H1 (cell line): ENCODE results near the gene ADAMTS17. TPM values are rescaled to one million over a fixed set of nuclear protein-coding genes. Genes with fewer than 3 reads are reported as not detected.

Experiments used
- CTCF ChIA-PET: fragments of 300-600 bp; sonication (Branson Sonifier 250); formaldehyde crosslinking; loops from one replicate; lab custom pipeline; 2021; ENCODE audit not compliant: partially characterized antibody; lab: Charles Lee
- POLR2A ChIA-PET: fragments of 300-600 bp; sonication (Branson Sonifier 250); formaldehyde crosslinking; loops from one replicate; lab custom pipeline; 2021; ENCODE audit warnings: inconsistent platforms; ENCODE audit not compliant: partially characterized antibody; lab: Charles Lee
- DNase-seq, 2 experiments: peaks; one replicate each; pipeline versions ENCODE4 v3.0.0 to v3.0.0-alpha.2; 2010 to 2022; ENCODE audit warnings: low spot score in 2 of 2, low read depth in 1 of 2, mixed read lengths in 1 of 2
- FAIRE-seq: peaks from 2 replicates; lab custom pipeline; 2011; peaks lifted over from hg19 to GRCh38; lab: Jason Lieb, UNC
- H2AFZ ChIP-seq: 2 replicates; pipeline ENCODE4 v1.8.1; 2012; ENCODE audit warnings: low read length, inconsistent platforms
- H2AK5ac ChIP-seq: 2 replicates; pipeline ENCODE4 v1.6.1; 2013; ENCODE audit warnings: low read depth, low read length
- H2BK120ac ChIP-seq: replicated peaks from 2 replicates; pipeline ENCODE3; 2013; ENCODE audit warnings: low read depth, low read length, inconsistent platforms
- H2BK12ac ChIP-seq: 2 replicates; pipeline ENCODE4 v1.6.1; 2013; ENCODE audit warnings: low read depth, low read length
- H2BK15ac ChIP-seq: 2 replicates; pipeline ENCODE4 v1.6.1; 2013; ENCODE audit warnings: low read length
- H2BK20ac ChIP-seq: 2 replicates; pipeline ENCODE4 v1.6.1; 2013; ENCODE audit warnings: low read length
- H2BK5ac ChIP-seq: 2 replicates; pipeline ENCODE4 v1.6.1; 2013; ENCODE audit warnings: low read depth, low read length
- H3K14ac ChIP-seq: 2 replicates; pipeline ENCODE4 v1.6.1; 2013; ENCODE audit warnings: inconsistent platforms; ENCODE audit not compliant: insufficient read length
- H3K18ac ChIP-seq: 2 replicates; pipeline ENCODE4 v1.6.1; 2013; ENCODE audit warnings: low read length; ENCODE audit errors: extremely low read depth
- H3K23ac ChIP-seq: 2 replicates; pipeline ENCODE4 v1.6.1; 2013; ENCODE audit warnings: inconsistent platforms; ENCODE audit not compliant: insufficient read length
- H3K23me2 ChIP-seq: 2 replicates; pipeline ENCODE4 v1.6.1; 2013; ENCODE audit warnings: low read depth, low read length
- H3K27ac ChIP-seq: 2 replicates; pipeline ENCODE4 v1.6.1; 2011; ENCODE audit warnings: low read depth, low read length, inconsistent platforms
- H3K27me3 ChIP-seq, 4 experiments: replicated peaks in 1 of 4; 1 replicate in 1 of 4; 2 replicates in 3 of 4; pipeline versions ENCODE4 v1.6.1 to v1.8.1; 2011 to 2013; ENCODE audit warnings: low read length in 3 of 4, mild to moderate bottlenecking in 3 of 4, inconsistent platforms in 2 of 4, mixed read lengths in 2 of 4, moderate library complexity in 1 of 4; ENCODE audit not compliant: control insufficient read depth in 3 of 4, insufficient read depth in 3 of 4; ENCODE audit errors: extremely low read depth in 1 of 4
- H3K36me3 ChIP-seq, 4 experiments: 2 replicates each; pipeline versions ENCODE4 v1.6.1 to v1.8.1; 2011 to 2013; ENCODE audit warnings: mild to moderate bottlenecking in 4 of 4, low read length in 3 of 4, moderate library complexity in 2 of 4, control low read depth in 1 of 4, inconsistent platforms in 1 of 4; ENCODE audit not compliant: insufficient read depth in 4 of 4, control insufficient read depth in 2 of 4
- H3K4ac ChIP-seq: replicated peaks from 2 replicates; pipeline ENCODE3; 2013; ENCODE audit warnings: low read length, low read depth, mixed read lengths, inconsistent platforms; ENCODE audit not compliant: insufficient read length
- H3K4me1 ChIP-seq, 4 experiments: replicated peaks in 1 of 4; 1 replicate in 1 of 4; 2 replicates in 3 of 4; pipeline versions ENCODE4 v1.6.1 to v1.8.1; 2011 to 2013; ENCODE audit warnings: low read length in 3 of 4, inconsistent platforms in 2 of 4, mixed read lengths in 1 of 4; ENCODE audit not compliant: insufficient read depth in 4 of 4, control insufficient read depth in 3 of 4
- H3K4me2 ChIP-seq, 2 experiments: 2 replicates each; pipeline versions ENCODE4 v1.6.1 to v1.8.1; 2011 to 2013; ENCODE audit warnings: low read depth in 2 of 2, low read length in 2 of 2, control low read depth in 1 of 2, inconsistent platforms in 1 of 2, mild to moderate bottlenecking in 1 of 2; ENCODE audit not compliant: insufficient read depth in 1 of 2
- H3K4me3 ChIP-seq, 4 experiments: fragments of 200-600, 300-600 bp in 1 of 4; sonication (generic), shearing (Covaris generic), sonication (Bioruptor Twin) in 1 of 4; 2 replicates each; pipeline versions ENCODE4 v1.5.1 to v1.8.1; 2011 to 2016; ENCODE audit warnings: low read length in 4 of 4, low read depth in 3 of 4, control low read depth in 2 of 4, inconsistent platforms in 2 of 4, mild to moderate bottlenecking in 2 of 4, mixed read lengths in 1 of 4, moderate library complexity in 1 of 4; ENCODE audit not compliant: insufficient read depth in 2 of 4; ENCODE audit errors: extremely low read depth in 1 of 4
- H3K56ac ChIP-seq: replicated peaks from 2 replicates; pipeline ENCODE3; 2013; ENCODE audit warnings: low read depth, mild to moderate bottlenecking, mixed read lengths, low read length, inconsistent platforms; ENCODE audit not compliant: insufficient read length
- H3K79me1 ChIP-seq: 2 replicates; pipeline ENCODE4 v1.6.1; 2013; ENCODE audit warnings: low read depth, low read length, control low read depth
- H3K79me2 ChIP-seq, 2 experiments: 2 replicates each; pipeline versions ENCODE4 v1.6.1 to v1.8.1; 2012 to 2013; ENCODE audit warnings: low read length in 2 of 2, mild to moderate bottlenecking in 2 of 2, inconsistent platforms in 1 of 2; ENCODE audit not compliant: insufficient read depth in 2 of 2, control insufficient read depth in 1 of 2
- H3K9ac ChIP-seq, 4 experiments: replicated peaks in 1 of 4; 1 replicate in 1 of 4; 2 replicates in 3 of 4; pipeline versions ENCODE4 v1.6.1 to v1.8.1; 2011 to 2013; ENCODE audit warnings: low read depth in 3 of 4, low read length in 3 of 4, control low read depth in 2 of 4, mild to moderate bottlenecking in 2 of 4, moderate library complexity in 2 of 4, inconsistent platforms in 1 of 4; ENCODE audit errors: extremely low read depth in 1 of 4
- H3K9me3 ChIP-seq, 2 experiments: 2 replicates each; pipeline versions ENCODE4 v1.6.1 to v1.8.1; 2012 to 2013; ENCODE audit warnings: mild to moderate bottlenecking in 2 of 2, moderate library complexity in 2 of 2, control low read depth in 1 of 2, inconsistent platforms in 1 of 2, low read depth in 1 of 2, low read length in 1 of 2, mixed read lengths in 1 of 2; ENCODE audit not compliant: insufficient read depth in 2 of 2
- H4K20me1 ChIP-seq, 2 experiments: replicated peaks in 1 of 2; 2 replicates each; pipeline versions ENCODE3 to v1.8.1; 2011 to 2013; ENCODE audit warnings: inconsistent platforms in 2 of 2, low read length in 2 of 2, mild to moderate bottlenecking in 1 of 2; ENCODE audit not compliant: insufficient read depth in 2 of 2, control insufficient read depth in 1 of 2
- H4K5ac ChIP-seq: 2 replicates; pipeline ENCODE4 v1.6.1; 2013; ENCODE audit warnings: low read length, low read depth, mixed read lengths, inconsistent platforms; ENCODE audit not compliant: insufficient read length
- H4K8ac ChIP-seq: 2 replicates; pipeline ENCODE4 v1.8.0; 2013; ENCODE audit warnings: mild to moderate bottlenecking, moderate library complexity, low read length, inconsistent platforms; ENCODE audit not compliant: insufficient read depth; ENCODE audit errors: extremely low read depth
- H4K91ac ChIP-seq: replicated peaks from 2 replicates; pipeline ENCODE3; 2013; ENCODE audit warnings: low read length, mixed read lengths, inconsistent platforms; ENCODE audit not compliant: insufficient read length
- ASH2L ChIP-seq: fragments of 200-600, 300-600 bp; sonication (generic); IDR thresholded peaks from one replicate; pipeline ENCODE4 v1.7.1; 2017; ENCODE audit warnings: low read length
- BACH1 ChIP-seq: IDR thresholded peaks from 2 replicates; pipeline ENCODE4 v1.6.1; 2012; ENCODE audit warnings: low read length, improper control_type of control experiment
- EGR1 ChIP-seq: IDR thresholded peaks from 2 replicates; pipeline ENCODE4 v1.6.1; 2011; ENCODE audit warnings: low read depth, low read length, borderline replicate concordance
- EP300 ChIP-seq, 2 experiments: IDR thresholded peaks; 1 replicate in 1 of 2; 2 replicates in 1 of 2; pipeline ENCODE4 v1.6.1; 2011 to 2012; ENCODE audit warnings: low read depth in 2 of 2, low read length in 2 of 2, mild to moderate bottlenecking in 2 of 2, borderline replicate concordance in 1 of 2, inconsistent platforms in 1 of 2, moderate library complexity in 1 of 2
- EZH2 ChIP-seq: fragments of 200-600 bp; sonication (generic); IDR thresholded peaks from 2 replicates; pipeline ENCODE4 v1.7.1; 2012; ENCODE audit warnings: low read depth, mild to moderate bottlenecking, moderate library complexity, low read length, inconsistent platforms; ENCODE audit not compliant: severe bottlenecking
- POLR2AphosphoS5 ChIP-seq: IDR thresholded peaks from 2 replicates; pipeline ENCODE4 v1.6.1; 2011; ENCODE audit warnings: low read depth, low read length
- POU5F1 ChIP-seq: IDR thresholded peaks from 2 replicates; pipeline ENCODE4 v1.6.1; 2011; ENCODE audit warnings: low read depth, mild to moderate bottlenecking, low read length, moderate library complexity
- RBBP5 ChIP-seq: IDR thresholded peaks from 2 replicates; pipeline ENCODE4 v1.7.1; 2012; ENCODE audit warnings: low read depth, mild to moderate bottlenecking, inconsistent platforms, low read length, moderate library complexity, borderline replicate concordance
- RNF2 ChIP-seq: fragments of 200-900, 300-1000 bp; sonication (generic); IDR thresholded peaks from 2 replicates; pipeline ENCODE4 v1.7.1; 2016; ENCODE audit warnings: borderline replicate concordance, low read depth, mild to moderate bottlenecking, antibody characterized with exemption, low read length; ENCODE audit not compliant: poor library complexity, severe bottlenecking; ENCODE audit errors: missing control alignments
- SIN3A ChIP-seq, 2 experiments: IDR thresholded peaks in 1 of 2; conservative IDR thresholded peaks in 1 of 2; 2 replicates each; pipeline ENCODE4 v1.6.1; 2011 to 2012; ENCODE audit warnings: low read length in 2 of 2, improper control_type of control experiment in 1 of 2, low read depth in 1 of 2, mild to moderate bottlenecking in 1 of 2
- SIX5 ChIP-seq: IDR thresholded peaks from 2 replicates; pipeline ENCODE4 v1.6.1; 2011; ENCODE audit warnings: mild to moderate bottlenecking, low read depth, low read length
- SP1 ChIP-seq: IDR thresholded peaks from 2 replicates; pipeline ENCODE4 v1.6.1; 2011; ENCODE audit warnings: low read depth, low read length
- SRF ChIP-seq: IDR thresholded peaks from 2 replicates; pipeline ENCODE4 v1.6.1; 2011; ENCODE audit warnings: mild to moderate bottlenecking, low read depth, low read length, moderate library complexity
- WGBS, 2 experiments: shearing (Covaris generic) in 1 of 2; methylation state at CpG; one replicate each; pipeline versions ENCODE4 v1.1.6 to v1.1.7; 2013 to 2015; ENCODE audit warnings: low lambda C conversion rate in 2 of 2, mixed read lengths in 2 of 2, inconsistent platforms in 1 of 2, low coverage in 1 of 2, missing lambda C conversion rate in 1 of 2; ENCODE audit not compliant: insufficient replicate concordance in 2 of 2, insufficient coverage in 1 of 2, insufficient read length in 1 of 2; ENCODE audit errors: extremely low coverage in 1 of 2, missing lambda C conversion rate in 1 of 2; 5-methylcytosine and 5-hydroxymethylcytosine counted together
- polyA plus RNA-seq, 7 experiments: library from polyadenylated mRNA; depleted of rRNA in 3 of 7; stranded (reverse) in 5 of 7; unstranded in 2 of 7; fragments of >200 nt in 5 of 7; fragments of 200-250 nt in 2 of 7; gene quantifications; 1 replicate in 5 of 7; 2 replicates in 1 of 7; 4 replicates in 1 of 7; pipeline versions ENCODE4 v1.2.1 to v1.2.3, GENCODE V29; 2011 to 2013; ENCODE audit warnings: missing spikeins in 2 of 7, mixed read lengths in 2 of 7
- total RNA-seq: library from RNA; stranded (reverse); fragmentation: NEBNext Ultra II Directional; extraction: Animal tissue kit (Norgen Biotek cat#: 25700); gene quantifications from 2 replicates; pipeline ENCODE4 v1.2.1, GENCODE V29; 2021

The ADAMTS17 gene
- total and polyA plus RNA-seq, 2 of the 8 experiments (the other 6 are each of a cell fraction or from before 2014, with no cell fraction given), result 0.51 to 1.7 TPM

DNA sequence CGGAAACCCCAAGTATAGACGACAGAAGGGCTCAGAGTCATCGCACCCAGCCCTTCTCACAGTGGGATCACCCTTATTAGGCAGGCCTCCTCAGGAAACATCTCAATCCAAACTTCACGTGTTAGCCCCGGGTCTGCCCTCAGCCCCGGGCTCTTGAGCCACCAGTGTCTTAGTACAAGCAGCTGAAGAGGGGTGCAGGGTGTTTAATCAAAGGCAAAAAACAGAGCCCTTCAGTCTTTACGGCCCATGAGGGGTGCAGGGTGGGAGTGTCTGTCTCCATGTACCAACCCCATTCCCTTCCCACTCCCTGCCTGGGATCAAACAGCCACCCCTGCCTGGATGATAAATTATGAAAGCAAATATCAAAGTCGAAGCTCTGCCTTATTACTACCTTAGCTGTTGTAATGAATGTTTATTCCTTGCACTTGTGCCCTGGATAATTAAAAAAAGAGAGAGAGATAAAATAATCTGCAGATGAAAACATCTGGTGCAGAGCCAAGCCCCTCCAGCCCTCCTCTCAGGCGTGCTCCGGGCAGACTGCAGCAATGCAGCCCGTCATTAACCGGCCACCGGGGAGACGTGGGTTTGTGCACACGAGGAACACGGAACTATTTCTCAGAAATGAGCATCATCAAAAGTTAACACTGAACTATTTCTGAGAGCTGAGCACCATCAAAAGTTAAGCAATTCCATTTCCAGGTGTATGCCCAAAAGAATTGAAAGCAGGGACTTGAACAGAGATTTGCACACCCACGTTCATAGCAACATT, 64.5 kb downstream of the ADAMTS17 start:
- Histone ChIP-seq H3K27ac (no peak overlapping the region), H3K36me3 (no peaks in the 10 kb centered on the region), H3K9me3 (no peaks in the 10 kb centered on the region), H3K9ac (no peak overlapping the region), H3K27me3 (no peaks in the 10 kb centered on the region), H3K23ac (no peak overlapping the region), H3K79me1 (no peaks in the 10 kb centered on the region), H3K18ac (no peak overlapping the region), H2AFZ (no peak overlapping the region), H3K4me1 (no peaks in the 10 kb centered on the region), H3K4ac (no peak overlapping the region), H3K4me3 (no peak overlapping the region), H2BK120ac (no peak overlapping the region), H4K8ac (no peak overlapping the region), H2BK5ac (no peak overlapping the region), H4K5ac (no peak overlapping the region), H4K91ac (no peak overlapping the region), H3K23me2 (no peaks in the 10 kb centered on the region), H4K20me1 (no peaks in the 10 kb centered on the region), H3K14ac (no peak overlapping the region), H3K56ac (no peak overlapping the region), H2BK15ac (no peak overlapping the region), H3K4me2 (no peak overlapping the region), H3K79me2 (no peaks in the 10 kb centered on the region), H2BK20ac (no peak overlapping the region), H2BK12ac (no peak overlapping the region), H2AK5ac (no peak overlapping the region)
- DNase-seq, result no peak
- ChIA-PET POLR2A (no interaction called here), CTCF (no interaction called here)
- no peak for FAIRE-seq
- 92% methylated on average over 17 of the region's 17 CpGs; no CpG with 5 or more reads in 1 of the 2 experiments for WGBS, 2 experiments
- TF ChIP-seq RBBP5 (no peak), EGR1 (no peak), RNF2 (no peak), POLR2AphosphoS5 (no peak), SIX5 (no peak), SIN3A (conservative IDR thresholded peaks at IDR 0.05 in 1 of 2, IDR thresholded peaks at IDR 0.05 in 1 of 2; ENCODE audit: low read depth in 1 of 2, low read length in 2 of 2) (no peak), BACH1 (no peak), SP1 (no peak), SRF (no peak), ASH2L (no peak), EZH2 (no peak), EP300 (IDR thresholded peaks at IDR 0.05; ENCODE audit: borderline replicate concordance in 1 of 2, low read depth in 2 of 2, low read length in 2 of 2) (no peak), POU5F1 (no peak)
